ENCODE measurements around the gene SPSB1. TPM values are rescaled to one million over a fixed set of nuclear protein-coding genes. Genes with fewer than 3 reads are reported as not detected.

SPSB1 gene
- total RNA-seq, 1 experiment from 2014 or later = 2.9 TPM

DNA sequence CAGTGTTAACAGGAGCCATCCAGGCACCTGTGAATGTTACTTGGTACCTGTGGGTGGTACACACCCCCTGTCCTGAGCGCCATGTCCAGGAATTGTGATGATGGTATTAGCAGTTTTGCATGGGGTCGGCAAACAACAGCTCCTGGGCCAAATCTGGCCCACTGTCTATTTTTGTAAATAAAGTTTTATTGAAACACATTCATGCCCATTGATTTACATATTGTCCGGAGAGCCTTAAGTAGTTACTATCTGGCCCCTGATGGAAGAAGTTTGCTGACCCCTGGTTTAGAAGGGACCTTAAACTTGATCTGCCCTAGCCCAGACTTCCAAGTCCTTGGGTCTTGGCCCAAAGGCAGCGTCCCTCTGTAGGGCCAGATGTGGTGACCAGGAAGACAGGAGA lies 58.3 kb downstream of the SPSB1 start:
- H4K91ac ChIP-seq (ENCODE audit: insufficient read length, low read depth, low read length) = no peak overlapping the region
- H3K23me2 ChIP-seq (ENCODE audit: insufficient read length, low read depth, low read length, poor library complexity, severe bottlenecking) = no peaks in the 10 kb centered on the region
- no peak overlapping the region for H4K8ac ChIP-seq (replicated peaks; ENCODE audit: insufficient read length, low read depth, low read length)
- no peak overlapping the region for H2BK120ac ChIP-seq (ENCODE audit: low read depth, low read length, poor library complexity, severe bottlenecking)
- H2BK20ac ChIP-seq (ENCODE audit: low read depth, low read length, poor library complexity, severe bottlenecking) = no peak overlapping the region
- WGBS (ENCODE audit: extremely low coverage, insufficient read length, low lambda C conversion rate) = no CpG with 5 or more reads among the region's 4 CpGs
- H3K9me3 Mint-ChIP-seq = no peaks in the 10 kb centered on the region
- H3K4ac ChIP-seq (ENCODE audit: low read depth, low read length) = no peak overlapping the region
- H3K56ac ChIP-seq (ENCODE audit: insufficient read length, low read depth, low read length) = no peak overlapping the region
- peaks cover 0 to 3% (median 0%) of the 10 kb centered on the region in 3 experiments; a peak in 1 of 7 replicates for H3K36me3 Mint-ChIP-seq (ENCODE audit: insufficient read depth in 1 of 3, low read depth in 3 of 3)
- no peaks in the 10 kb centered on the region for H3K79me2 ChIP-seq (ENCODE audit: insufficient read depth, low read length)
- peaks cover 3% of the 10 kb centered on the region for H4K20me1 ChIP-seq (ENCODE audit: control insufficient read depth, insufficient read depth, insufficient read length)
- no peaks in the 10 kb centered on the region for H3K4me1 ChIP-seq (ENCODE audit: insufficient read depth, low read length)
- no peak overlapping the region for H3K4me3 Mint-ChIP-seq
- no peak overlapping the region for H3K14ac ChIP-seq (ENCODE audit: insufficient read depth, low read length)
- H3K18ac ChIP-seq (ENCODE audit: insufficient read length, low read depth, low read length) = no peak overlapping the region
- H2AK5ac ChIP-seq (ENCODE audit: insufficient read length, low read length) = no peak overlapping the region
- no peak overlapping the region for H3T11ph ChIP-seq (ENCODE audit: low read length)
- no peak overlapping the region for H3K4me2 ChIP-seq (ENCODE audit: insufficient read depth, insufficient read length, low read length)
- H3K27me3 Mint-ChIP-seq (ENCODE audit: low read depth) = no peaks in the 10 kb centered on the region; the same call in 1 of the 2 replicates
- DNase-seq = no peak
- peak overlapping the region in 1 of 3 experiments; percentile 90; a peak in 2 of 7 replicates for H3K27ac Mint-ChIP-seq
- no peaks in the 10 kb centered on the region for H3K79me1 ChIP-seq (ENCODE audit: insufficient read depth, low read depth, low read length, poor library complexity, severe bottlenecking)
- H3K27me3 ChIP-seq (ENCODE audit: insufficient read depth, low read length) = no peaks in the 10 kb centered on the region
- H2AFZ ChIP-seq (ENCODE audit: low read length) = no peak overlapping the region
- H3K9me3 ChIP-seq (ENCODE audit: control insufficient read depth, low read depth, low read length) = no peaks in the 10 kb centered on the region
- no peak overlapping the region for H3K23ac ChIP-seq (ENCODE audit: insufficient read length, low read depth, low read length)
- no peak overlapping the region for H2BK15ac ChIP-seq (ENCODE audit: low read depth, low read length)
- H2BK12ac ChIP-seq (ENCODE audit: insufficient read length, low read depth, low read length) = no peak overlapping the region
- TF ChIP-seq, protein P1, sequence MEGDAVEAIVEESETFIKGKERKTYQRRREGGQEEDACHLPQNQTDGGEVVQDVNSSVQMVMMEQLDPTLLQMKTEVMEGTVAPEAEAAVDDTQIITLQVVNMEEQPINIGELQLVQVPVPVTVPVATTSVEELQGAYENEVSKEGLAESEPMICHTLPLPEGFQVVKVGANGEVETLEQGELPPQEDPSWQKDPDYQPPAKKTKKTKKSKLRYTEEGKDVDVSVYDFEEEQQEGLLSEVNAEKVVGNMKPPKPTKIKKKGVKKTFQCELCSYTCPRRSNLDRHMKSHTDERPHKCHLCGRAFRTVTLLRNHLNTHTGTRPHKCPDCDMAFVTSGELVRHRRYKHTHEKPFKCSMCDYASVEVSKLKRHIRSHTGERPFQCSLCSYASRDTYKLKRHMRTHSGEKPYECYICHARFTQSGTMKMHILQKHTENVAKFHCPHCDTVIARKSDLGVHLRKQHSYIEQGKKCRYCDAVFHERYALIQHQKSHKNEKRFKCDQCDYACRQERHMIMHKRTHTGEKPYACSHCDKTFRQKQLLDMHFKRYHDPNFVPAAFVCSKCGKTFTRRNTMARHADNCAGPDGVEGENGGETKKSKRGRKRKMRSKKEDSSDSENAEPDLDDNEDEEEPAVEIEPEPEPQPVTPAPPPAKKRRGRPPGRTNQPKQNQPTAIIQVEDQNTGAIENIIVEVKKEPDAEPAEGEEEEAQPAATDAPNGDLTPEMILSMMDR (conservative IDR thresholded peaks at IDR 0.05) = no peak
- H2BK5ac ChIP-seq (ENCODE audit: insufficient read length, low read length) = no peak overlapping the region
- H3K4me1 Mint-ChIP-seq = peaks cover 15 to 35% of the 10 kb centered on the region in 2 experiments
- H3K9ac ChIP-seq (ENCODE audit: extremely low read depth, insufficient read length, low read length) = no peak overlapping the region
- no peak overlapping the region for H4K5ac ChIP-seq (ENCODE audit: insufficient read length, low read depth, low read length)
- H3K27ac ChIP-seq (ENCODE audit: insufficient read length, low read depth, low read length) = no peak overlapping the region

Data from H9 (cell line).